Activated T-cell treated with anti-CD3 and anti-CD28 coated beads for 4 hours (primary cell): Measurements from ENCODE around the gene ERVK3-1.

Source experiments
- DNase-seq: peaks from one replicate; pipeline ENCODE4 v3.0.0-alpha.2; 2020

The ERVK3-1 gene

GRCh38 chr19:58364146-58364545 lies 59.0 kb downstream of the ERVK3-1 start:
- no peak for DNase-seq
